Measurements from ENCODE around the gene FRS2.

DNA sequence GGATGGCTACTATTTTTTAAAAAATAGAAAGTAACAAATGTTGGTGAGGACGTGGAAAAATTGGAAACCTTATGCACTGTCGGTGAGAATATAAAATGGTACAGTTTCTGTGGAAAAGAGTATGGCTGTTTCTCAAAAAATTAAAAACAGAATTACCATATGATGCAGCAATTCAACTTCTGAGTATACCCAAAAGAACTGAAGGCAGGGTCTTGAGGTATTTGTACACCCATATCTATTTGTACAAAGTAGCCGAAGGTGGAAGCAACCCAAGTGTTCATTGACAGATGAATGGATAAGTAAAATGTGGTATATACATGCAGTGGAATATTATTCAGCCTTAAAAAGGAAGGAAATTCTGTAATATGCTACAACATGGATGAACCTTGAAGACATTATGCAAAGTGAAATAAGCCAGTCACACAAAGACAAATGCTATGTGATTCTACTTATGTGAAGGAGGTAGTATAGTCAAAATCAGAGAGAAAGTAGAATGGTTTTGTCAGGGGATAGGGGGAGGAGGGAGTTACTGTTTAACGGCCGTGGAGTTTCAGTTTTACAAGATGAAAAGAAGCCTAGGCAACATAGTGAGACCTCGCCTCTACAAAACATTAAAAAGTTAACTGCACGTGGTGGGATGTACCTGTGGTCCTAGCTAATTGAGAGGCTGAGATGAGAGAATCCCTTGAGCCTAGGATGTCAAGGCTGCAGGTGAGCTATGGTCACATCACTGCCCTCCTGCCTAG is 76.7 kb downstream of the FRS2 start:
- TF ChIP-seq, protein P1, sequence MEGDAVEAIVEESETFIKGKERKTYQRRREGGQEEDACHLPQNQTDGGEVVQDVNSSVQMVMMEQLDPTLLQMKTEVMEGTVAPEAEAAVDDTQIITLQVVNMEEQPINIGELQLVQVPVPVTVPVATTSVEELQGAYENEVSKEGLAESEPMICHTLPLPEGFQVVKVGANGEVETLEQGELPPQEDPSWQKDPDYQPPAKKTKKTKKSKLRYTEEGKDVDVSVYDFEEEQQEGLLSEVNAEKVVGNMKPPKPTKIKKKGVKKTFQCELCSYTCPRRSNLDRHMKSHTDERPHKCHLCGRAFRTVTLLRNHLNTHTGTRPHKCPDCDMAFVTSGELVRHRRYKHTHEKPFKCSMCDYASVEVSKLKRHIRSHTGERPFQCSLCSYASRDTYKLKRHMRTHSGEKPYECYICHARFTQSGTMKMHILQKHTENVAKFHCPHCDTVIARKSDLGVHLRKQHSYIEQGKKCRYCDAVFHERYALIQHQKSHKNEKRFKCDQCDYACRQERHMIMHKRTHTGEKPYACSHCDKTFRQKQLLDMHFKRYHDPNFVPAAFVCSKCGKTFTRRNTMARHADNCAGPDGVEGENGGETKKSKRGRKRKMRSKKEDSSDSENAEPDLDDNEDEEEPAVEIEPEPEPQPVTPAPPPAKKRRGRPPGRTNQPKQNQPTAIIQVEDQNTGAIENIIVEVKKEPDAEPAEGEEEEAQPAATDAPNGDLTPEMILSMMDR (IDR thresholded peaks at IDR 0.05), result no peak
- no peak for TF ChIP-seq POLR2A (IDR thresholded peaks at IDR 0.05; ENCODE audit: low read depth)
- TF ChIP-seq POLR2AphosphoS5 (IDR thresholded peaks at IDR 0.05), result no peak
- TF ChIP-seq EP300 (IDR thresholded peaks at IDR 0.05), result no peak
